Fibroblast of lung (primary cell): ENCODE data around the gene WDR72.

ENCODE experiments used
- EZH2 ChIP-seq: IDR thresholded peaks from 2 replicates; pipeline ENCODE4 v1.5.1; 2012; ENCODE audit warnings: low read length, control low read depth, mild to moderate bottlenecking; ENCODE audit errors: missing control alignments
- TF ChIP-seq, protein P1 (sequence below), 2 donors: IDR thresholded peaks in 1 of 2; conservative IDR thresholded peaks in 1 of 2; 1 replicate in 1 of 2; 2 replicates in 1 of 2; pipeline ENCODE4 v1.5.1; 2011 to 2012; ENCODE audit warnings: low read length in 2 of 2, control low read depth in 1 of 2, inconsistent platforms in 1 of 2, low read depth in 1 of 2, mild to moderate bottlenecking in 1 of 2

DNA sequence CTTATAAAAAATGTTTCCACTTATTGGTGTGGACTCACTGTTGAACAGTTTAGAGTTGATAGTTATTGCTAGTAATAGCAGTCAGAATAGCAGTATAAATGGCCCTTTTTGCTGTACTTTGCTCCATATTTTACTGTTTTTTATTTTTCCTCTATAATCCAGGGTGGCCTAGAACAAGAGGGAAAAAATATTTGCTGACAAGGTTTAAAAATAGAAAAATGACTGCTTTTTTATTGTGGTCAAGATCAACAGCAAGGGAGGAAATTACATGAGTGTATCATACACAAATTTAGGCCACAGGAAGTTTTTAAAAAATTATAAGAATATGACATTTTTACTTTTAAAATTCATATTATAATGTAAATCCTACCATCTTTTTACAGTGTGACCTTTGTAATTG, 269.1 kb downstream of the WDR72 start:
- TF ChIP-seq, protein P1, sequence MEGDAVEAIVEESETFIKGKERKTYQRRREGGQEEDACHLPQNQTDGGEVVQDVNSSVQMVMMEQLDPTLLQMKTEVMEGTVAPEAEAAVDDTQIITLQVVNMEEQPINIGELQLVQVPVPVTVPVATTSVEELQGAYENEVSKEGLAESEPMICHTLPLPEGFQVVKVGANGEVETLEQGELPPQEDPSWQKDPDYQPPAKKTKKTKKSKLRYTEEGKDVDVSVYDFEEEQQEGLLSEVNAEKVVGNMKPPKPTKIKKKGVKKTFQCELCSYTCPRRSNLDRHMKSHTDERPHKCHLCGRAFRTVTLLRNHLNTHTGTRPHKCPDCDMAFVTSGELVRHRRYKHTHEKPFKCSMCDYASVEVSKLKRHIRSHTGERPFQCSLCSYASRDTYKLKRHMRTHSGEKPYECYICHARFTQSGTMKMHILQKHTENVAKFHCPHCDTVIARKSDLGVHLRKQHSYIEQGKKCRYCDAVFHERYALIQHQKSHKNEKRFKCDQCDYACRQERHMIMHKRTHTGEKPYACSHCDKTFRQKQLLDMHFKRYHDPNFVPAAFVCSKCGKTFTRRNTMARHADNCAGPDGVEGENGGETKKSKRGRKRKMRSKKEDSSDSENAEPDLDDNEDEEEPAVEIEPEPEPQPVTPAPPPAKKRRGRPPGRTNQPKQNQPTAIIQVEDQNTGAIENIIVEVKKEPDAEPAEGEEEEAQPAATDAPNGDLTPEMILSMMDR (conservative IDR thresholded peaks at IDR 0.05 in 1 of 2, IDR thresholded peaks at IDR 0.05 in 1 of 2; ENCODE audit: low read depth in 1 of 2, low read length in 2 of 2): no peak
- TF ChIP-seq EZH2: no peak
